ENCODE measurements around the gene TESK2. TPM values are rescaled to one million over a fixed set of nuclear protein-coding genes. Genes with fewer than 3 reads are reported as not detected.
A peak's percentile ranks its signal among the peaks of the same experiment; 100 is the strongest.

The TESK2 gene
- total and polyA plus RNA-seq, 2 of the 13 experiments (the other 11 are each of a cell fraction or from before 2014, with no cell fraction given) = 5.5 to 9.6 TPM

- TF ChIP-seq SP140L (CRISPR knock-in tag; IDR thresholded peaks at IDR 0.05; ENCODE audit: borderline replicate concordance) (no peak), AKAP8 (CRISPR knock-in tag; IDR thresholded peaks at IDR 0.05) (0 out of 2 replicates have a peak, but pooled peaks have one; percentile 27), ZNF350 (CRISPR knock-in tag; IDR thresholded peaks at IDR 0.05; ENCODE audit: borderline replicate concordance, low read depth) (peak; percentile 14; the same call in 1 of the 2 replicates), HMGXB4 (CRISPR knock-in tag; IDR thresholded peaks at IDR 0.05; ENCODE audit: borderline replicate concordance in 1 of 2, low read depth in 1 of 2) (0 out of 4 replicates have a peak, but pooled peaks of 1 of the 2 experiments have one; percentile 14), ARID4A (CRISPR knock-in tag; IDR thresholded peaks at IDR 0.05; ENCODE audit: borderline replicate concordance) (peak; percentile 38; the same call in 1 of the 2 replicates), ZBTB4 (CRISPR knock-in tag; IDR thresholded peaks at IDR 0.05; ENCODE audit: borderline replicate concordance) (peak; percentile 30; the same call in 1 of the 2 replicates), ZNF777 (CRISPR knock-in tag; IDR thresholded peaks at IDR 0.05) (peak; percentile 38; the same call in 1 of the 2 replicates), LCORL (IDR thresholded peaks at IDR 0.05) (no peak), LCORL (CRISPR knock-in tag; IDR thresholded peaks at IDR 0.05) (0 out of 2 replicates have a peak, but pooled peaks have one; percentile 38), PHB2 (IDR thresholded peaks at IDR 0.05; ENCODE audit: partially characterized antibody) (no peak), ETV5 (CRISPR knock-in tag; IDR thresholded peaks at IDR 0.05; ENCODE audit: borderline replicate concordance) (no peak), ZNF580 (CRISPR knock-in tag; IDR thresholded peaks at IDR 0.05; ENCODE audit: borderline replicate concordance, low read depth) (0 out of 2 replicates have a peak, but pooled peaks have one; percentile 13), CAMTA2 (CRISPR knock-in tag; IDR thresholded peaks at IDR 0.05; ENCODE audit: borderline replicate concordance) (no peak), ZNF274 (CRISPR knock-in tag; IDR thresholded peaks at IDR 0.05) (0 out of 2 replicates have a peak, but pooled peaks have one; percentile 26), ATF4 (CRISPR knock-in tag; IDR thresholded peaks at IDR 0.05) (peak in 1 of 2 experiments; percentile 6; a peak in 1 of 4 replicates)
These were observed 17.6 kb upstream of the TESK2 start (continued) for GRCh38 chr1:45508295-45509151.
